Body of pancreas (tissue), 4 donors: Measurements from ENCODE around the gene RPL10. TPM values are rescaled to one million over a fixed set of nuclear protein-coding genes. Genes with fewer than 3 reads are reported as not detected.
A peak's percentile ranks its signal among the peaks of the same experiment; 100 is the strongest.

Experiments
- ATAC-seq: fragments of 150-250 bp; one replicate; pipeline ENCODE4 v1.9.1; 2016
- DNase-seq, 4 donors: peaks; one replicate each; pipeline ENCODE4 v3.0.0-alpha.2; 2019
- H3K27ac ChIP-seq, 4 donors: fragments of 200-600 bp; sonication (generic); 1 replicate in 3 of 4; 2 replicates in 1 of 4; pipeline versions ENCODE4 v1.5.1 to v1.6.1; 2016 to 2019; ENCODE audit warnings: mild to moderate bottlenecking in 1 of 4, mixed read lengths in 1 of 4, moderate library complexity in 1 of 4
- H3K27me3 ChIP-seq, 2 donors: fragments of 200-600 bp; sonication (generic); one replicate each; pipeline ENCODE4 v1.6.0; 2016; ENCODE audit warnings: mild to moderate bottlenecking in 1 of 2
- H3K36me3 ChIP-seq, 2 donors: fragments of 200-600 bp; sonication (generic); replicated peaks in 1 of 2; 2 replicates each; pipeline ENCODE4 v1.5.1; 2016; ENCODE audit warnings: low read depth in 2 of 2; ENCODE audit not compliant: insufficient read depth in 1 of 2
- H3K4me1 ChIP-seq: fragments of 200-600 bp; sonication (generic); one replicate; pipeline ENCODE4 v1.6.0; 2016
- H3K4me3 ChIP-seq, 2 donors: fragments of 200-600 bp; sonication (generic); 1 replicate in 1 of 2; 2 replicates in 1 of 2; pipeline ENCODE4 v1.5.1; 2016 to 2019
- H3K9me3 ChIP-seq, 3 donors: fragments of 200-600 bp; sonication (generic); 1 replicate in 2 of 3; 2 replicates in 1 of 3; pipeline ENCODE4 v1.5.1; 2016
- POLR2A ChIP-seq, 3 donors: fragments of 450-650 bp; IDR thresholded peaks; one replicate each; pipeline ENCODE4 v1.6.1; 2016; ENCODE audit warnings: antibody characterized with exemption in 3 of 3, mild to moderate bottlenecking in 2 of 3
- WGBS, 2 donors: methylation state at CpG; one replicate each; pipeline ENCODE4 v1.1.5; 2017; 5-methylcytosine and 5-hydroxymethylcytosine counted together
- intact Hi-C: fragments of 100-400 bp; cut with DNase I; formaldehyde crosslinking; loops from one replicate; pipeline ENCODE4 v1.15.1; 2023
- total RNA-seq, 2 donors: library from RNA; depleted of rRNA; stranded (reverse); fragments of >200 nt; gene quantifications; one replicate each; pipeline ENCODE4 v1.1.0, GENCODE V29; 2016
- TF ChIP-seq, protein P1 (sequence below), 7 experiments: fragments of 450-650 bp in 4 of 7; fragments of 200-600 bp in 3 of 7; sonication (generic) in 3 of 7; IDR thresholded peaks; one replicate each; pipeline ENCODE4 v1.5.1; 2016 to 2019; ENCODE audit warnings: antibody characterized with exemption in 7 of 7

RPL10 gene
- total RNA-seq, 2 donors from 2014 or later, result 1,426 to 2,757 TPM

DNA sequence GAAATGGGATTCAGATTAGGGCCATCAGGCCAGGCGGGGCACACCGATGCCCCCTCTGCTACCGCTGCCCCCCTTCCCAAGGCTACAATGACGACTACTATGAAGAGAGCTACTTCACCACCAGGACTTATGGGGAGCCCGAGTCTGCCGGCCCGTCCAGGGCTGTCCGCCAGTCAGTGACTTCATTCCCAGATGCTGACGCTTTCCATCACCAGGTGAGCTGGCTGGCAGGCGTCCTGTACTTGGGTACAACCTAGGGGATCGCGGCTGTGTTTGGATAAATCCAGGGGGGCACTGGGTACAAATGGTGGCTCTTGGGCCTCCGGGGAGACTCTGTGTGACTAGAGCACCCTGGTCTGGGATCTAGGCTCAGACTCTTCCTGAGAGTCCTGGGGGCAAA is 18.0 kb upstream of the RPL10 start:
- intact Hi-C loops, result loop anchor here (5.0 kb wide), 1 partner anchor 48 kb away; no protein-coding TSS in a partner anchor
- no peak for ATAC-seq
- H3K27me3 ChIP-seq, result no peaks in the 10 kb centered on the region
- peaks cover 25% of the 10 kb centered on the region for H3K4me1 ChIP-seq
- H3K4me3 ChIP-seq, result no peak overlapping the region
- no peaks in the 10 kb centered on the region for H3K9me3 ChIP-seq
- peak; percentile 50 to 64 (median 57) for DNase-seq
- 15% methylated on average over 12 of the region's 13 CpGs; no CpG with 5 or more reads in 1 of the 2 donors for WGBS, 2 donors
- peak overlapping the region in 3 of 4 donors; percentile 93 to 96 (median 96) for H3K27ac ChIP-seq
- TF ChIP-seq, protein P1, sequence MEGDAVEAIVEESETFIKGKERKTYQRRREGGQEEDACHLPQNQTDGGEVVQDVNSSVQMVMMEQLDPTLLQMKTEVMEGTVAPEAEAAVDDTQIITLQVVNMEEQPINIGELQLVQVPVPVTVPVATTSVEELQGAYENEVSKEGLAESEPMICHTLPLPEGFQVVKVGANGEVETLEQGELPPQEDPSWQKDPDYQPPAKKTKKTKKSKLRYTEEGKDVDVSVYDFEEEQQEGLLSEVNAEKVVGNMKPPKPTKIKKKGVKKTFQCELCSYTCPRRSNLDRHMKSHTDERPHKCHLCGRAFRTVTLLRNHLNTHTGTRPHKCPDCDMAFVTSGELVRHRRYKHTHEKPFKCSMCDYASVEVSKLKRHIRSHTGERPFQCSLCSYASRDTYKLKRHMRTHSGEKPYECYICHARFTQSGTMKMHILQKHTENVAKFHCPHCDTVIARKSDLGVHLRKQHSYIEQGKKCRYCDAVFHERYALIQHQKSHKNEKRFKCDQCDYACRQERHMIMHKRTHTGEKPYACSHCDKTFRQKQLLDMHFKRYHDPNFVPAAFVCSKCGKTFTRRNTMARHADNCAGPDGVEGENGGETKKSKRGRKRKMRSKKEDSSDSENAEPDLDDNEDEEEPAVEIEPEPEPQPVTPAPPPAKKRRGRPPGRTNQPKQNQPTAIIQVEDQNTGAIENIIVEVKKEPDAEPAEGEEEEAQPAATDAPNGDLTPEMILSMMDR (IDR thresholded peaks at IDR 0.05), result no peak
- no peak for TF ChIP-seq POLR2A (IDR thresholded peaks at IDR 0.05)
- no peaks in the 10 kb centered on the region for H3K36me3 ChIP-seq

GRCh38 chrX:154380787-154381186 is 17.4 kb upstream of the RPL10 start:
- no peak overlapping the region for H3K4me3 ChIP-seq

GRCh38 chrX:154381271-154381670 is 16.9 kb upstream of the RPL10 start:
- H3K4me1 ChIP-seq, result peaks cover 25% of the 10 kb centered on the region
- ATAC-seq (no peak), DNase-seq (no peak)
- TF ChIP-seq POLR2A (IDR thresholded peaks at IDR 0.05), result no peak
- TF ChIP-seq, protein P1 (IDR thresholded peaks at IDR 0.05), result no peak
- no peaks in the 10 kb centered on the region for H3K36me3 ChIP-seq
- H3K4me3 ChIP-seq, result no peak overlapping the region
- no peaks in the 10 kb centered on the region for H3K9me3 ChIP-seq
- H3K27ac ChIP-seq, result no peak overlapping the region
- intact Hi-C loops, result loop anchor here (5.0 kb wide), 1 partner anchor 49 kb away; no protein-coding TSS in a partner anchor
- H3K27me3 ChIP-seq, result no peaks in the 10 kb centered on the region
- 60 to 100% methylated on average over 3 to 5 of the region's 6 CpGs for WGBS, 2 donors

More at GRCh38 chrX:154380787-154381186, 17.4 kb upstream of the RPL10 start:
- Histone ChIP-seq H3K27ac (peak overlapping the region in 1 of 4 donors; percentile 96), H3K36me3 (no peaks in the 10 kb centered on the region), H3K27me3 (no peaks in the 10 kb centered on the region), H3K4me1 (peaks cover 25% of the 10 kb centered on the region), H3K9me3 (no peaks in the 10 kb centered on the region)
- ATAC-seq (no peak), DNase-seq (no peak)
- intact Hi-C loops, result loop anchor here (5.0 kb wide), 1 partner anchor 48 kb away; no protein-coding TSS in a partner anchor
- WGBS, 2 donors, result 79 to 84% methylated on average over 10 to 12 of the region's 14 CpGs
- TF ChIP-seq, protein P1 (IDR thresholded peaks at IDR 0.05), result no peak
- TF ChIP-seq POLR2A (IDR thresholded peaks at IDR 0.05), result no peak

- no peak for ATAC-seq
- H3K9me3 ChIP-seq, result no peaks in the 10 kb centered on the region
- H3K27ac ChIP-seq, result no peak overlapping the region
- intact Hi-C loops, result loop anchor here (5.0 kb wide), 1 partner anchor 50 kb away; no protein-coding TSS in a partner anchor
- H3K27me3 ChIP-seq, result no peaks in the 10 kb centered on the region
- DNase-seq, result no peak
- TF ChIP-seq POLR2A (IDR thresholded peaks at IDR 0.05), result no peak
- TF ChIP-seq, protein P1 (IDR thresholded peaks at IDR 0.05), result no peak
- H3K4me3 ChIP-seq, result no peak overlapping the region
- H3K36me3 ChIP-seq, result no peaks in the 10 kb centered on the region
- H3K4me1 ChIP-seq, result peaks cover 25% of the 10 kb centered on the region
- 69 to 78% methylated on average over 9 of the region's 11 CpGs for WGBS, 2 donors
Observed at GRCh38 chrX:154382483-154383069, 15.6 kb upstream of the RPL10 start.
